Stimulated activated CD8-positive, alpha-beta memory T cell treated with anti-CD3 and anti-CD28 coated beads, Interleukin-4, amount 100 ng/mL, for 24 hours (primary cell): Measurements from ENCODE around the gene EREG.
"Not testable (repeated sequence)": the region's sequence is repeated elsewhere in the genome, so short reads cannot be mapped to it uniquely, and the experiment has no call there.

Experiments used
- DNase-seq: peaks from one replicate; pipeline ENCODE4 v3.0.0-alpha.2; 2020; ENCODE audit warnings: low read depth

Gene EREG

GRCh38 chr4:74364652-74365491 is at the start of gene EREG:
Gene EREG, plus strand, starts transcription at chr4:74365145. Its CDS starts 164 bp downstream, at chr4:74365309.
- no peak for DNase-seq

- no peak for DNase-seq
Measured at GRCh38 chr4:74315376-74315775, 49.6 kb upstream of the EREG start.

- DNase-seq = no peak
Measured at GRCh38 chr4:74316397-74316796, 48.5 kb upstream of the EREG start.

GRCh38 chr4:74317616-74318246 is 47.2 kb upstream of the EREG start:
- no peak for DNase-seq

- no peak for DNase-seq
Measured at GRCh38 chr4:74318276-74318675, 46.7 kb upstream of the EREG start.

- DNase-seq = no peak
Measured at GRCh38 chr4:74319470-74319869, 45.5 kb upstream of the EREG start.

- no peak for DNase-seq
Measured at GRCh38 chr4:74320559-74321118, 44.3 kb upstream of the EREG start.

GRCh38 chr4:74322301-74322700 is 42.6 kb upstream of the EREG start:
- no peak for DNase-seq

- DNase-seq = no peak
Measured at GRCh38 chr4:74323663-74324062, 41.3 kb upstream of the EREG start.

- DNase-seq = no peak
Measured at GRCh38 chr4:74324262-74324661, 40.7 kb upstream of the EREG start.

- no peak for DNase-seq
Measured at GRCh38 chr4:74325886-74326285, 39.1 kb upstream of the EREG start.

- no peak for DNase-seq
Measured at GRCh38 chr4:74327762-74328161, 37.2 kb upstream of the EREG start.

- no peak for DNase-seq
Measured at GRCh38 chr4:74328501-74328900, 36.4 kb upstream of the EREG start.

- no peak for DNase-seq
Measured at GRCh38 chr4:74329307-74329706, 35.6 kb upstream of the EREG start.

- DNase-seq = no peak
Measured at GRCh38 chr4:74330295-74330750, 34.6 kb upstream of the EREG start.

- DNase-seq = no peak
Measured at GRCh38 chr4:74331252-74331651, 33.7 kb upstream of the EREG start.

- DNase-seq = no peak
Measured at GRCh38 chr4:74331944-74332343, 33.0 kb upstream of the EREG start.

GRCh38 chr4:74334636-74335035 is 30.3 kb upstream of the EREG start:
- DNase-seq = no peak

- DNase-seq = no peak
Measured at GRCh38 chr4:74335341-74336021, 29.5 kb upstream of the EREG start.

GRCh38 chr4:74338792-74339333 is 26.1 kb upstream of the EREG start:
- DNase-seq = no peak

- no peak for DNase-seq
Measured at GRCh38 chr4:74339501-74339900, 25.4 kb upstream of the EREG start.

GRCh38 chr4:74340421-74340820 is 24.5 kb upstream of the EREG start:
- not testable (repeated sequence) for DNase-seq
